HG02610 (cell line): ENCODE measurements around the gene EXOSC9.

Experiments
- ATAC-seq: cut with Tn5 transposase; IDR thresholded peaks from one replicate; pipeline ENCODE4 v1.9.1; 2021; ENCODE audit warnings: mild to moderate bottlenecking, moderate library complexity; ENCODE audit not compliant: unreplicated experiment

The EXOSC9 gene

DNA sequence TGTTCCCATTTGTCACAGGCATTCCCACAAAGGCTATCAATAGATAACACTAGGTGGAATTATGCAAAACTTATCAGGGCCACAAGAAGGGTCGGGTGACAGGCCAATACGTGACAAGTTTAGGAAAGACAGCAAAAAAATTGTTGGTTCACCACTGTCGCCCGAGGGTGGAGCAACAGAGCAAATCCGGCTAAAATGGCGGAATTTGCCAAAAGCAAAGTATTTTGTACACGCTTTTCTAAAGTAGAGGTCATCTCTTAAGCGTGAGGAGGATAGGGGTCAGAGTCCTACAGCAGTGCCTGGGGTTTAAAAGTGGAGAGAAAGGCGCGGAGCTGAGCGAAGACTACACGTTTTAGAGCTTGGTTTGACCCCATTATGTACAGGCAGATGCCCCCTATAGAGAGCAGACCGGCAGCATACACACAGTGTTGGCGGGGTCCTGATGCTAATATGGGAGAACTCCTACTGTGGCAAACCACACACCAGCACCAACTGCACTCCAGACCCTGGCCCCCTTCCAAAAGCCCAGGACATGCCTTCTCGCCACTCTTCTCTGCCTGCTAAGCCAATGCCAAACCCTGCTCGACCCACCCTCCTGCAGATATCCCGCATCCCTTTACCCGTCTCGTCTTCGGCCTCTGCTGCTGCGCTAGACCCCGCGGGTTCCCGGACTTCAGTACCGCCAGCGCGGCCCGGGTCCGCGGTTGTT is 21.8 kb downstream of the EXOSC9 start:
- peak; percentile 39 for ATAC-seq

GRCh38 chr4:121823505-121824170 is 22.5 kb downstream of the EXOSC9 start, which contains the start of gene CCNA2:
Gene CCNA2, minus strand, starts transcription at chr4:121823883. Its CDS starts 255 bp downstream, at chr4:121823628.
- peak; percentile 95 for ATAC-seq

DNA sequence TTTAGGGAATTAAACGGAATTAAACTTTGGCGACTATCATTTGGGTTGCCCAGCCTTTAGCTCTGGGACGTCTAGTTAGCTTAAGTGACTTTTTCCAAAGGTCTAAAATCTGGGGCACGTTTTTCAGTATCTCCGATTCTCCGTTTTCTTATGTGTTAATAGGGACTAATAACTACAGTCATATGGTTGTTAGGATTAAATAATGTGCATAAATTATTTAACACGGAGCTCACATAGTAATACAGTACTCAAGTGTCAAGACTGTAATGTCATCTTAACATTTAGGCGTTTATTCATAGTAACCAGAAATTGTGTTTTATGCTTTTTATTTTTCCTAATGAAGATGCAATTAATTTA is 23.0 kb downstream of the EXOSC9 start:
- no peak for ATAC-seq

DNA sequence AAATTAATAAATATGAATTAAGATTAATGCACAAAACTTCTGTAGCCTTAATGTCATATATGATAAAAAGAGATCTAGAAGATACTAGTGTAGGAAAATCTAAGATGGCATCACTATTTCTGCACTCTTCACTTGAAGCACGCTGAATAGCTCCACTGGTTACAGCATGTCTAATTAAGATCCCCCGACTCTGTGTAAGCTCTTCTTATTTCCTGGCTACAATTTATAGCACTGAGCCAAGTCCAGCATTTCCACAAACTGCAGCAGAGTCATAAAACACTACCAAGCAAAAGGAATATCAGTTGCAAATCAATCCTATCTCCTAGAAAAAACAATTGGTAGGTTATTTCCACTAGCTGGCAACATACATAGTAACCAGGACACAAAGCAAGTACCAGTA is 23.8 kb downstream of the EXOSC9 start:
- no peak for ATAC-seq

GRCh38 chr4:121827853-121828252 is 26.7 kb downstream of the EXOSC9 start:
- no peak for ATAC-seq

DNA sequence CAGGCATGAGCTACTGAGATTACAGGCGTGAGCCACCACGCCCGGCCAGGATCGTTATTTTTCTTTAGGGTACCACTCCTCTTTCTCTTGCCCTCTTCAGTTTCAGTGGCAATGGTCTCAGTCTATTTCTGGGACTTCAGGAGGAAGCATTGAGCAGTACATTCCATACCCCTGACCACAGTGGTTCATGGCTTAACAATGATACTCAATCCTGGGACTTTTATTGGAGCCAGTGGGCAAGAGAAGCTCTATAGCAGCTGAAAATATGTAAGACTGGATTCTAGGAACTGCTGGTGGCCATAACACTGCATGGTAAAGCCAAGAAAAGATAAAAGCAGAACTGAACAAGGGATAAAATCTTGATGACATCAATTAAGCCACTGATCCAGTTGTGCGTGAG is 28.4 kb downstream of the EXOSC9 start:
- no peak for ATAC-seq

GRCh38 chr4:121838136-121838535 is 37.0 kb downstream of the EXOSC9 start:
- ATAC-seq, result no peak

- no peak for ATAC-seq
Observed at GRCh38 chr4:121842862-121843261, 41.7 kb downstream of the EXOSC9 start.

GRCh38 chr4:121846662-121847061 is 45.5 kb downstream of the EXOSC9 start:
- ATAC-seq, result no peak

GRCh38 chr4:121851354-121851753 is 50.2 kb downstream of the EXOSC9 start:
- no peak for ATAC-seq

- no peak for ATAC-seq
Observed at GRCh38 chr4:121860121-121860520, 59.0 kb downstream of the EXOSC9 start.

- no peak for ATAC-seq
Observed at GRCh38 chr4:121861426-121861825, 60.3 kb downstream of the EXOSC9 start.

GRCh38 chr4:121863799-121864198 is 62.7 kb downstream of the EXOSC9 start:
- no peak for ATAC-seq
